CD14-positive monocyte (primary cell): ENCODE data around the gene CBY2. TPM values are rescaled to one million over a fixed set of nuclear protein-coding genes. Genes with fewer than 3 reads are reported as not detected.
"Not testable (repeated sequence)": the region's sequence is repeated elsewhere in the genome, so short reads cannot be mapped to it uniquely, and the experiment has no call there.

ENCODE experiments used
- DNase-seq, 3 donors: peaks; one replicate each; pipeline ENCODE4 v3.0.0-alpha.2; 2011 to 2022
- H2AFZ ChIP-seq: 2 replicates; pipeline ENCODE4 v1.6.0; 2012; ENCODE audit warnings: mild to moderate bottlenecking, low read depth, low read length, inconsistent platforms; ENCODE audit not compliant: insufficient read depth, poor library complexity, severe bottlenecking
- H3K27ac ChIP-seq, 2 donors: 1 replicate in 1 of 2; 2 replicates in 1 of 2; pipeline ENCODE4 v1.5.1; 2012 to 2013; ENCODE audit warnings: low read length in 2 of 2, control low read depth in 1 of 2, inconsistent platforms in 1 of 2, low read depth in 1 of 2, mild to moderate bottlenecking in 1 of 2
- H3K27me3 ChIP-seq, 2 donors: one replicate each; pipeline versions ENCODE4 v1.6.0 to v1.6.1; 2011 to 2013; ENCODE audit warnings: low read length in 2 of 2; ENCODE audit not compliant: control insufficient read depth in 2 of 2, insufficient read depth in 2 of 2
- H3K36me3 ChIP-seq, 2 donors: replicated peaks in 1 of 2; 1 replicate in 1 of 2; 2 replicates in 1 of 2; pipeline versions ENCODE4 v1.5.1 to v1.6.1; 2012 to 2013; ENCODE audit warnings: low read length in 2 of 2, control low read depth in 1 of 2, inconsistent platforms in 1 of 2, mild to moderate bottlenecking in 1 of 2; ENCODE audit not compliant: insufficient read depth in 2 of 2, control insufficient read depth in 1 of 2
- H3K4me1 ChIP-seq, 2 donors: 1 replicate in 1 of 2; 2 replicates in 1 of 2; pipeline versions ENCODE4 v1.5.1 to v1.6.1; 2012 to 2013; ENCODE audit warnings: low read length in 2 of 2, control low read depth in 1 of 2, inconsistent platforms in 1 of 2, mild to moderate bottlenecking in 1 of 2, moderate library complexity in 1 of 2; ENCODE audit not compliant: insufficient read depth in 2 of 2, control insufficient read depth in 1 of 2
- H3K4me2 ChIP-seq: replicated peaks from 2 replicates; pipeline ENCODE3; 2012; ENCODE audit warnings: low read length, moderate library complexity, mild to moderate bottlenecking; ENCODE audit not compliant: poor library complexity, severe bottlenecking; ENCODE audit errors: extremely low read depth
- H3K4me3 ChIP-seq, 3 experiments: fragments of 200-600 bp in 1 of 3; sonication (generic) in 1 of 3; replicated peaks in 1 of 3; 1 replicate in 2 of 3; 2 replicates in 1 of 3; pipeline ENCODE4 v1.5.1; 2011 to 2013; ENCODE audit warnings: low read length in 3 of 3, mild to moderate bottlenecking in 3 of 3, control low read depth in 2 of 3, low read depth in 2 of 3, inconsistent platforms in 1 of 3, moderate library complexity in 1 of 3
- H3K79me2 ChIP-seq: 2 replicates; pipeline ENCODE4 v1.6.0; 2012; ENCODE audit warnings: mild to moderate bottlenecking, control low read depth, inconsistent platforms, low read length, moderate library complexity; ENCODE audit not compliant: insufficient read depth
- H3K9ac ChIP-seq: 2 replicates; pipeline ENCODE4 v1.6.0; 2017; ENCODE audit warnings: low read length, mild to moderate bottlenecking; ENCODE audit not compliant: insufficient read depth, poor library complexity, severe bottlenecking
- H3K9me3 ChIP-seq, 2 donors: replicated peaks in 1 of 2; 1 replicate in 1 of 2; 2 replicates in 1 of 2; pipeline versions ENCODE4 v1.5.1 to v1.6.1; 2012 to 2013; ENCODE audit warnings: low read length in 2 of 2, control low read depth in 1 of 2; ENCODE audit not compliant: control insufficient read depth in 1 of 2, insufficient read depth in 1 of 2
- H4K20me1 ChIP-seq: 2 replicates; pipeline ENCODE4 v1.6.0; 2012; ENCODE audit warnings: mild to moderate bottlenecking, low read length, control low read depth, moderate library complexity; ENCODE audit not compliant: insufficient read depth
- H3K27ac Mint-ChIP-seq, 7 donors: one replicate each; pipeline ENCODE4 v1.8.0; 2020; ENCODE audit warnings: mild to moderate bottlenecking in 7 of 7, mixed read lengths in 7 of 7, moderate library complexity in 6 of 7, inconsistent platforms in 2 of 7
- H3K27me3 Mint-ChIP-seq, 3 donors: one replicate each; pipeline ENCODE4 v1.8.0; 2021 to 2022; ENCODE audit warnings: low read depth in 3 of 3, mild to moderate bottlenecking in 3 of 3, mixed read lengths in 3 of 3, moderate library complexity in 3 of 3, inconsistent platforms in 1 of 3
- H3K36me3 Mint-ChIP-seq, 2 donors: one replicate each; pipeline ENCODE4 v1.8.0; 2020; ENCODE audit warnings: mixed read lengths in 2 of 2, inconsistent platforms in 1 of 2, mild to moderate bottlenecking in 1 of 2
- H3K4me1 Mint-ChIP-seq: one replicate; pipeline ENCODE4 v1.8.0; 2020; ENCODE audit warnings: mild to moderate bottlenecking, mixed read lengths
- H3K4me3 Mint-ChIP-seq, 2 donors: one replicate each; pipeline ENCODE4 v1.8.0; 2020; ENCODE audit warnings: mild to moderate bottlenecking in 2 of 2, mixed read lengths in 2 of 2, moderate library complexity in 1 of 2
- H3K9me3 Mint-ChIP-seq, 7 donors: one replicate each; pipeline ENCODE4 v1.8.0; 2020 to 2022; ENCODE audit warnings: mixed read lengths in 7 of 7, mild to moderate bottlenecking in 6 of 7, moderate library complexity in 6 of 7, inconsistent platforms in 2 of 7
- CTCF ChIP-seq: fragments of 200-600 bp; IDR thresholded peaks from one replicate; pipeline ENCODE4 v1.8.0; 2022; ENCODE audit warnings: antibody characterized with exemption, mild to moderate bottlenecking
- WGBS: methylation state at CpG from one replicate; pipeline ENCODE4 v1.1.5; 2013; ENCODE audit warnings: missing lambda C conversion rate; ENCODE audit not compliant: insufficient coverage; 5-methylcytosine and 5-hydroxymethylcytosine counted together
- intact Hi-C, 2 donors: fragments of 100-400 bp; cut with micrococcal nuclease; formaldehyde crosslinking; loops; one replicate each; pipeline versions ENCODE4 v1.15.0 to v1.15.1; 2023
- polyA plus RNA-seq, 3 donors: library from polyadenylated mRNA; depleted of rRNA in 1 of 3; unstranded in 2 of 3; stranded (reverse) in 1 of 3; fragments of 300-500 nt in 2 of 3; fragments of >200 nt in 1 of 3; fragmentation: Illumina TruSeq in 2 of 3; gene quantifications; 1 replicate in 2 of 3; 2 replicates in 1 of 3; pipeline ENCODE4 v1.2.3, GENCODE V29; 2012 to 2021

CBY2 gene
- polyA plus RNA-seq, 3 donors: not detected

GRCh38 chr13:45662162-45662561, 40.0 kb upstream of the CBY2 start:
- Mint-ChIP-seq H3K27ac (no peak overlapping the region), H3K4me3 (no peak overlapping the region), H3K9me3 (peaks cover 0 to 9% (median under 1%) of the 10 kb centered on the region in 7 donors), H3K27me3 (peaks cover 2 to 3% (median 2%) of the 10 kb centered on the region in 3 donors), H3K36me3 (no peaks in the 10 kb centered on the region), H3K4me1 (peaks cover 5% of the 10 kb centered on the region)
- Histone ChIP-seq H3K9me3 (no peaks in the 10 kb centered on the region), H3K36me3 (no peaks in the 10 kb centered on the region), H3K4me2 (no peak overlapping the region), H3K9ac (no peak overlapping the region), H3K4me3 (no peak overlapping the region), H3K4me1 (no peaks in the 10 kb centered on the region), H3K27ac (no peak overlapping the region), H4K20me1 (no peaks in the 10 kb centered on the region), H2AFZ (no peak overlapping the region), H3K27me3 (no peaks in the 10 kb centered on the region), H3K79me2 (no peaks in the 10 kb centered on the region)
- intact Hi-C loops: no loop called here
- WGBS: 100% methylated on average over 1 of the region's 1 CpG
- TF ChIP-seq CTCF: no peak
- DNase-seq: no peak

GRCh38 chr13:45662903-45663302, 39.2 kb upstream of the CBY2 start:
- H3K36me3 ChIP-seq, H4K20me1 ChIP-seq, H3K27ac ChIP-seq, H3K9me3 Mint-ChIP-seq, H2AFZ ChIP-seq, H3K9ac ChIP-seq, H3K4me1 Mint-ChIP-seq, H3K36me3 Mint-ChIP-seq, H3K27ac Mint-ChIP-seq, H3K4me1 ChIP-seq, H3K79me2 ChIP-seq, H3K9me3 ChIP-seq, DNase-seq, H3K4me2 ChIP-seq, H3K27me3 ChIP-seq, intact Hi-C loops, H3K4me3 ChIP-seq, H3K27me3 Mint-ChIP-seq, H3K4me3 Mint-ChIP-seq: not testable (repeated sequence)
- no CpG with 5 or more reads among the region's 1 CpG for WGBS

DNA sequence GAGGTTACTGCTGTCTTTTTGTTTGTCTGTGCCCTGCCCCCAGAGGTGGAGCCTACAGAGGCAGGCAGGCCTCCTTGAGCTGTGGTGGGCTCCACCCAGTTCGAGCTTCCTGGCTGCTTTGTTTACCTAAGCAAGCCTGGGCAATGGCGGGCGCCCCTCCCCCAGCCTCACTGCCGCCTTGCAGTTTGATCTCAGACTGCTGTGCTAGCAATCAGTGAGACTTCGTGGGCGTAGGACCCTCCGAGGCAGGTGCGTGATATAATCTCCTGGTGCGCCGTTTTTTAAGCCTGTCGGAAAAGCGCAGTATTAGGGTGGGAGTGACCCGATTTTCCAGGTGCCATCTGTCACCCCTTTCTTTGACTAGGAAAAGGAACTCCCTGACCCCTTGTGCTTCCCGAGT, 32.5 kb upstream of the CBY2 start:
- H3K9me3 Mint-ChIP-seq, H4K20me1 ChIP-seq, H3K79me2 ChIP-seq, H3K27ac ChIP-seq, H3K4me3 ChIP-seq, H3K9me3 ChIP-seq, H3K27ac Mint-ChIP-seq, H3K4me3 Mint-ChIP-seq, H3K27me3 ChIP-seq, H3K4me1 ChIP-seq, H3K36me3 Mint-ChIP-seq, H3K27me3 Mint-ChIP-seq, H3K4me1 Mint-ChIP-seq, DNase-seq, H2AFZ ChIP-seq, H3K9ac ChIP-seq, intact Hi-C loops, H3K4me2 ChIP-seq, H3K36me3 ChIP-seq: not testable (repeated sequence)
- no CpG with 5 or more reads among the region's 14 CpGs for WGBS
